HepG2 (cell line): Measurements from ENCODE around the gene STK24. TPM values are rescaled to one million over a fixed set of nuclear protein-coding genes. Genes with fewer than 3 reads are reported as not detected.
A peak's percentile ranks its signal among the peaks of the same experiment; 100 is the strongest.
"Not testable (repeated sequence)": the region's sequence is repeated elsewhere in the genome, so short reads cannot be mapped to it uniquely, and the experiment has no call there.

Source experiments
- ARNTL ChIP-seq: sonication (generic); formaldehyde crosslinking; IDR thresholded peaks from 2 replicates; pipeline ENCODE4 v1.4.0; 2020; ENCODE audit warnings: mild to moderate bottlenecking, missing genetic modification reagents
- CEBPB ChIP-seq: IDR thresholded peaks from 2 replicates; pipeline ENCODE4 v1.6.1; 2011; ENCODE audit warnings: low read depth, low read length, improper control_type of control experiment, borderline replicate concordance
- EHMT2 ChIP-seq: fragments of 200-600 bp; sonication (generic); IDR thresholded peaks from 2 replicates; pipeline ENCODE4 v1.7.0; 2017; ENCODE audit warnings: antibody characterized with exemption, low read depth, low read length, borderline replicate concordance
- ETV5 ChIP-seq: IDR thresholded peaks from 2 replicates; pipeline ENCODE4 v1.6.1; 2018; ENCODE audit warnings: missing biosample characterization, missing genetic modification reagents, inconsistent platforms, borderline replicate concordance
- FOXP1 ChIP-seq, 2 experiments: fragments of 450-650 bp in 1 of 2; IDR thresholded peaks; 2 replicates each; pipeline ENCODE4 v1.6.1; 2017 to 2018; ENCODE audit warnings: antibody characterized with exemption in 1 of 2
- HDAC1 ChIP-seq: sonication (generic); formaldehyde crosslinking; IDR thresholded peaks from 2 replicates; pipeline ENCODE4 v1.5.1; 2020; ENCODE audit warnings: mild to moderate bottlenecking, missing genetic modification reagents
- HOXA5 ChIP-seq: sonication (generic); formaldehyde crosslinking; IDR thresholded peaks from 2 replicates; pipeline ENCODE4 v1.4.0; 2020; ENCODE audit warnings: missing genetic modification reagents
- PATZ1 ChIP-seq: sonication (generic); formaldehyde crosslinking; IDR thresholded peaks from 2 replicates; pipeline ENCODE4 v1.4.0; 2020; ENCODE audit warnings: missing genetic modification reagents
- PRDM10 ChIP-seq: sonication (generic); formaldehyde crosslinking; IDR thresholded peaks from 2 replicates; pipeline ENCODE4 v1.4.0; 2020; ENCODE audit warnings: low read depth, missing genetic modification reagents
- TBX2 ChIP-seq: sonication (generic); formaldehyde crosslinking; IDR thresholded peaks from 2 replicates; pipeline ENCODE4 v1.5.0; 2020; ENCODE audit warnings: missing genetic modification reagents, mild to moderate bottlenecking, borderline replicate concordance
- TRIM24 ChIP-seq: sonication (generic); formaldehyde crosslinking; IDR thresholded peaks from 2 replicates; pipeline ENCODE4 v1.8.0; 2022; ENCODE audit warnings: mild to moderate bottlenecking, missing genetic modification reagents
- ZBTB33 ChIP-seq: sonication (generic); formaldehyde crosslinking; IDR thresholded peaks from 2 replicates; pipeline ENCODE4 v1.4.0; 2020; ENCODE audit warnings: missing genetic modification reagents
- ZNF503 ChIP-seq: sonication (generic); formaldehyde crosslinking; IDR thresholded peaks from 2 replicates; pipeline ENCODE4 v1.4.0; 2020; ENCODE audit warnings: missing genetic modification reagents
- ZNF710 ChIP-seq: sonication (generic); formaldehyde crosslinking; IDR thresholded peaks from 2 replicates; pipeline ENCODE4 v1.5.0; 2020; ENCODE audit warnings: mild to moderate bottlenecking, missing genetic modification reagents, borderline replicate concordance
- ZNF788 ChIP-seq: sonication (generic); formaldehyde crosslinking; IDR thresholded peaks from 2 replicates; pipeline ENCODE4 v1.5.0; 2020; ENCODE audit warnings: mild to moderate bottlenecking, missing genetic modification reagents, borderline replicate concordance
- polyA plus RNA-seq, 8 experiments: library from polyadenylated mRNA; depleted of rRNA in 3 of 8; stranded (reverse) in 7 of 8; unstranded in 1 of 8; fragments of >200 nt; fragmentation: Illumina TruSeq in 4 of 8; extraction: Trizol in 4 of 8; gene quantifications; 2 replicates each; pipeline versions ENCODE4 v1.2.1 to v1.2.3, GENCODE V29; 2011 to 2016; ENCODE audit warnings: low read depth in 4 of 8, missing spikeins in 1 of 8, mixed read lengths in 1 of 8; ENCODE audit not compliant: insufficient read depth in 1 of 8
- total RNA-seq, 5 experiments: library from RNA; depleted of rRNA; stranded (reverse); fragments of >200 nt; fragmentation: Illumina TruSeq; extraction: Trizol; gene quantifications; 2 replicates each; pipeline ENCODE4 v1.2.3, GENCODE V29; 2016; ENCODE audit warnings: low read depth in 1 of 5

The STK24 gene
- total and polyA plus RNA-seq, 2 of the 13 experiments (the other 11 are each of a cell fraction or from before 2014, with no cell fraction given): 51.3 to 73.0 TPM

GRCh38 chr13:98569494-98570367 is 7.2 kb downstream of the STK24 start (continued):
- TF ChIP-seq PRDM10 (CRISPR knock-in tag) (peak; percentile 45; the same call in 1 of the 2 replicates), HOXA5 (0 out of 2 replicates have a peak, but pooled peaks have one; percentile 47), ZNF710 (CRISPR knock-in tag) (peak; percentile 98), ZNF788 (peak; percentile 87; the same call in 1 of the 2 replicates), ETV5 (peak; percentile 95), ZNF503 (peak; percentile 56), PATZ1 (CRISPR knock-in tag) (peak; percentile 100), HDAC1 (CRISPR knock-in tag) (peak; percentile 92), ZBTB33 (peak; percentile 70; the same call in 1 of the 2 replicates), FOXP1 (CRISPR knock-in tag; IDR thresholded peaks at IDR 0.05) (peak; percentile 73; the same call in 1 of the 2 replicates), TBX2 (peak; percentile 43; the same call in 1 of the 2 replicates), EHMT2 (peak; percentile 53; the same call in 1 of the 2 replicates), ARNTL (CRISPR knock-in tag) (peak; percentile 90), TRIM24 (CRISPR knock-in tag) (peak; percentile 69; the same call in 1 of the 2 replicates), CEBPB (peak; percentile 98)
- not testable (repeated sequence) for TF ChIP-seq FOXP1 (IDR thresholded peaks at IDR 0.05)
